Esophagus squamous epithelium (tissue), 4 donors: ENCODE results near the gene NFIB.

Experiments used
- POLR2A ChIP-seq, 4 donors: fragments of 450-650 bp; IDR thresholded peaks; one replicate each; pipeline ENCODE4 v1.6.1; 2017; ENCODE audit warnings: antibody characterized with exemption in 4 of 4, mild to moderate bottlenecking in 4 of 4, moderate library complexity in 3 of 4
- TF ChIP-seq, protein P1 (sequence below), 6 experiments: fragments of 450-650 bp in 4 of 6; fragments of 200-600 bp in 2 of 6; sonication (generic) in 2 of 6; IDR thresholded peaks; one replicate each; pipeline ENCODE4 v1.5.1; 2016 to 2019; ENCODE audit warnings: antibody characterized with exemption in 6 of 6, mild to moderate bottlenecking in 4 of 6, moderate library complexity in 4 of 6

GRCh38 chr9:14323985-14324650 lies 10.2 kb upstream of the NFIB start:
- no peak for TF ChIP-seq POLR2A (IDR thresholded peaks at IDR 0.05)
- TF ChIP-seq, protein P1, sequence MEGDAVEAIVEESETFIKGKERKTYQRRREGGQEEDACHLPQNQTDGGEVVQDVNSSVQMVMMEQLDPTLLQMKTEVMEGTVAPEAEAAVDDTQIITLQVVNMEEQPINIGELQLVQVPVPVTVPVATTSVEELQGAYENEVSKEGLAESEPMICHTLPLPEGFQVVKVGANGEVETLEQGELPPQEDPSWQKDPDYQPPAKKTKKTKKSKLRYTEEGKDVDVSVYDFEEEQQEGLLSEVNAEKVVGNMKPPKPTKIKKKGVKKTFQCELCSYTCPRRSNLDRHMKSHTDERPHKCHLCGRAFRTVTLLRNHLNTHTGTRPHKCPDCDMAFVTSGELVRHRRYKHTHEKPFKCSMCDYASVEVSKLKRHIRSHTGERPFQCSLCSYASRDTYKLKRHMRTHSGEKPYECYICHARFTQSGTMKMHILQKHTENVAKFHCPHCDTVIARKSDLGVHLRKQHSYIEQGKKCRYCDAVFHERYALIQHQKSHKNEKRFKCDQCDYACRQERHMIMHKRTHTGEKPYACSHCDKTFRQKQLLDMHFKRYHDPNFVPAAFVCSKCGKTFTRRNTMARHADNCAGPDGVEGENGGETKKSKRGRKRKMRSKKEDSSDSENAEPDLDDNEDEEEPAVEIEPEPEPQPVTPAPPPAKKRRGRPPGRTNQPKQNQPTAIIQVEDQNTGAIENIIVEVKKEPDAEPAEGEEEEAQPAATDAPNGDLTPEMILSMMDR (IDR thresholded peaks at IDR 0.05): no peak
